ENCODE data around the gene SALL2.

Gene SALL2

DNA sequence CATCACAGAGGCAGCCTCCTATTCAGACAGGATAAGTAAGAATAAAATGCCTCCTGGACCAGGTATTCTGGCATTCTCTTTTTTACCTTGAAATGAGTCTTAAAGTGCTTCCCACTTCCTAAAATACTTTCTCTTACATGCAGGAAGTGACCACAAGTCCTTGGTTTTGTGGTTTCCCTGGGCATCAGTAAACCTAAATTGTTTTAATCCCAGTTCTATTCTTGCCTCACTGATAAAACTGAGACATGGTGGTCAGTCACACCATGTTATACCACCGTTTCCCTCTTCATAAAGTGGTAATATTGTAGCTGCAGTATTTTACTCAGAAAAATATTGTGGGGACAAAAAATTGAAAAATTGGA, 1.2 kb upstream of the SALL2 start:
- DNase-seq (ENCODE audit: low read depth in 2 of 2), result no peak

DNA sequence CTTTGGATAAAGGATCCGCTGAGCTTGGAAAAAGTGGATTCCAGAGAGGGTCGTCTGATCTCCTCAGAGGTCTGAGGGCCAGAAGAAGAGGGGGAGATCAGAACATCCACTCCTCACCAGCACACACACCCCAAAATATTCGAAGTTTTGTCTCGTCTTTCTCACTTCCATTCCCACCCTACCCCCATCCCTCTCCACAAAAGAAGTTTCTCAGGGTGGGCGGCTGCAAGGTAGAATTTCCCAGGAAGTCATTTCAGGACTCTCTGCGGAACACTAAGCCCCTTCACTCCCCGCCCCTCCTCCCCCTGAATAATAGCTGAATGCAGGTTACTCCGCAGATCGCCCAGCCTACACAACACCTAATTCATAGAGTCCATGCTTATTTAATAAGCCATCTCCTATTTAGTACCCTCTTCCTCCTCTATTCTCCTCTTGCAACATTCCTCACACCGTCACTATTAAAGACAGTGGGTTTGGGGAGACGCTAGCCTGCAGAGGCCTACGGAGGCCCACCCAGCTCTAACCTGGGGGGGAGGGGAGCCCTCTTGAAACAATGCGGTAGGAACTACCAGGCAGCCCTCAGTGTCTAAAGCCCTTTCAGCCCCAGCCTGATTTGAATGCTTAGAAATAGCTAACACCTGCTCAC, 649 bp upstream of the SALL2 start:
- DNase-seq (ENCODE audit: low read depth in 2 of 2), result no peak

DNA sequence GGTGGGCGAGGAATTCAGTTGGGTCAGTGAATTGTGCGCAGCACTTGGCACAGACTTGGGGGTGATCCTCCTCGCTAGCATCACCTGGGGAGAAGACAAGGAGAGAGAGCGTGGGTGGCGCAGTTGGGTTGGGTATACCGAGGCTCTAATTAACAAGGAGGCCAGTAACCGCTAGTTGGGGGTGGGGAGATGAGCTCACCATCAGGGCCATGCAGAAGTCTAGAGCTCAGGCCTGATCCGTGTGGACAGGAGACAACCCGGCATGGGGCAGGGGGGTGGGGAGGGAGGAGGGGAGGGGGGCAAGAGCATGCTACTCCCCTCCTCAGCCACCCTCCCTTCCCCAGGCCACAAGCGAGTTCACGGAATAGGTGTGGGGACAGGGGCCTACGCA, 580 bp downstream of the SALL2 start:
- no peak for DNase-seq (ENCODE audit: low read depth in 2 of 2)

DNA sequence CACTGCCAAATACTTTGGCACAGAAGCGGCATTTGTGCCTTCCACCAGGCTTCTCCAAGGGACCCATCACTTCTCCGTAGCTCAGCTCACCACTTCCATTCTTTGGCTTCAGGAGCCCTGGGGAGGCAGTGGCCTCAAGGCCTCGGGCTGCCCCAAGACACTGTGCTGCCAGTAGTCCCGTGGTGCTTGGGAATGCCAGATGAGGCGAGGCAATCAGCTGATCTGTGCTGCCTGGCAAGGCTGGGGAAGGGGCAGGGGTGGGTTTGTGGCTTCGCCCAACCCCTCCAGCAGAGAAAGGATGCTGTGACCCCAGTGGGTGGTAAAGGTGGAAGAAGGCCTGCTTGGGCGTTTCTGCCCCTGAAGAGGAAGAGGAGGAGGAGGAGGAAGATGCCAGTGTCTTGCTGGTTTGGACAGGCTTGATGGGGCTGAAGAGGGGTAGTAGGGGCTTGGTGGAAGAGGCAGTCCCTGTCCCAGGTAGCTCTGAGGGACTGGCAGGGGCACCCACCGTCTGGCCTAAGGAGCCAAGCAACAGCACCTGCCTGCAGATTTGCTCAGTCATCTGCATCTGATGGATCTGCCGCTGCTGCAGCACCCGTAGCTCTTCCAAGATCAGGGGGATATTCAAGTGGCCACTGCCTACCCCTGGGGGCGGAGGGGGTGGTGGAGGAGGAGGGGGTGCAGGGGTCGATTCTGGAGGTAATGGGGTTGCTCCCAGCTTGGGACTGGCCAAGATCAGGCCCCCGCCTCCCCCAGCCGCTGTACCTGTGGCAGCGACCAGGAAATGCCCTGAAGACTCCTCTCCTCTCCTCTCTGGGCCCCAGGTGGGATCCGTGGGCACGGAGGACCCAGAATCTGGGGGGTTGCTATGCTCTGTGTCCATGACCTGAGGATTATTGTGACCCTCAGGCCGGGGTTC, 1.3 kb downstream of the SALL2 start:
- DNase-seq (ENCODE audit: low read depth in 2 of 2), result no peak

DNA sequence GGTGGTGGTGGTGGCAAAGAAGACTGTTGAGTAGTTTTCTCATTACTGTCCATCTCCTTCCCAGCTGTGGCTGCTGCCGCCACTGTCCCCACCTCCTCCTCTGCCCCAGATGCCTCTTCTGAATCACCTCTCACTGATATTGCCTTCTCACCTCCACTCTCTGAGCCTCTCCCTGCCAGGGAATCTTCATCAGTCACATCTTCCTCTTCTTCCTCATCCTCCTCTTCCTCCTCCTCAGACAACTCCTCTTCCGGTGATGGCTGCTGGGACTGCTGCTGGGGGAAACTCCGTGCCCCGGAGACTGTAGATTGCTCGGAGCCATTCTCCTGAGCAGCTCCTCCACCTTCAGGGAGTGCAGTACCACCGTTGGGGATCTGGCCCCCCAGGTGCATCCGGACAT, 2.9 kb downstream of the SALL2 start:
- no peak for DNase-seq (ENCODE audit: low read depth in 2 of 2)

DNA sequence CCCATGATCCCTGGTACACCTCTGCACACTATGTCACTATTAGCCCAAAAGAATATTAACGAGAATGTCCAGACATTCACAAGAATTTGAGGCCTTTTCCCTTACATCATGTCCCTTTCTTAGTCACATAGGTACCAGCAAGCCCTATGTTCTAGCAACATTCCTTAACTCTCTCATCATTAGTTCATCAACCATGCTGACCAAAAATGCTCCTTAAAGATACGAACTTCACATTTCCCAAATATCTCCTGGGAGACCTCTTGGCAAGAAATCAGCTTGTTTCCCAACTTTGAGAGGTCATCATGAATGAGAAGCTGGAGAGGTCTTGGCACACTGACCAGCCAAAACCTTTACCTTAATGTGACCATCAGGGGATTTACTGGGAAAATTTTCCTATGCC, 4.6 kb downstream of the SALL2 start:
- DNase-seq (ENCODE audit: low read depth in 2 of 2), result no peak

DNA sequence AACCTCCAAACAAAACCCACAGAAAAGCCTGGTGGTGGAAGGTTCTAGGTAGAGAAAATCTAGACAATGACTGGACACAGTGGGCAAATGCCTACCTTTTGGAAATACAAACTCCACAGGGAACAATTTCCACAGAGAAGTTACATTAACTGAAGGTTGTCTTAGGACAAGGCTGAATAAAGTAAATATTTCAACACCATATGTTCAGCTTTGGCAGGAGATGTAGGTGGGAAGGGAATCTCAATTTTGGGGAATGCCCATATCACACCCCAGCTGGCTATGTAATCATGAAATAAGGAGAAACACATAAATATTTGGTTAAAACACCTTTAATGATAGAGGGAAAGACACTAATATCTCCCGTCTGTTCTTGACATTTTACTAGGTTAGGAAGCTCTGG, 5.4 kb downstream of the SALL2 start:
- DNase-seq (ENCODE audit: low read depth in 2 of 2), result no peak

DNA sequence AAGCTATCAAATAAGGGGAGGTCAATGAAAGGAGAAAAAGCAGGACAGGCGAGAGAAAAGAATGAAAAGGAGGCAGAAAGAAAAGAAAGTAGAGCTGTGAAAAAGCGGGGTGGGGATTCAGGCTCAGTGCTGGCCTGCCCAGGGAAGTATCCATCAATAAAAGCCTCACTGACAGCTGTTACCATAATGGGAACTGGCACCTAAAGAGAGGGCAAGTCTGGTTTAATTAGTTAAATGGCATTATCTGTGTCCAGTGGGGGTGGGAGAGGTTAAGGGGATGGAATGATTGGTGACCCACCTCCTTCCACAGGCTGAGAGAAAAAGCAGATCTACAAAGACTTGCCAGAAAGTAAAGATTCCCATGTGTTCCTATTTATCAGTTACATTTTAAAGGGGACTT, 7.4 kb downstream of the SALL2 start:
- DNase-seq (ENCODE audit: low read depth in 2 of 2), result no peak

DNA sequence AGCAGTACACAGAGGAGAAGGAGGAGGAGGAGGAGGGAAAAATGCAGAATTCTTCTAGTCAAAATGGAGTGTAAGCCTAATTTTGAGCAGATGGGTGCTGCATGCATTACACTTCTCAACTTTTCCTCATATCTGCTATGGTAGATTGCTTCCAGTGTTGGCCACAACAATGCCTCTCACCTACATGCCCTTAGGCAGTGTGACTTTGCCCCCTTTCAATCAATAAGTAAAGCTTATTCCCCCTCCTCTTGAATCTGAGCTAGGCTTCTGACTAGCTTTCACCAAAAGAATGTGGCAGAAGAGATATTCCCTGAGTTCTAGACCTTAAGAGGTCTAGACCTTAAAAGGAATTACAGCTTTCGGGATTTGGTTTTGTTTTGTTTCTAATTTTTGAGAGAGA, 11.8 kb downstream of the SALL2 start:
- DNase-seq (ENCODE audit: low read depth in 2 of 2), result no peak

DNA sequence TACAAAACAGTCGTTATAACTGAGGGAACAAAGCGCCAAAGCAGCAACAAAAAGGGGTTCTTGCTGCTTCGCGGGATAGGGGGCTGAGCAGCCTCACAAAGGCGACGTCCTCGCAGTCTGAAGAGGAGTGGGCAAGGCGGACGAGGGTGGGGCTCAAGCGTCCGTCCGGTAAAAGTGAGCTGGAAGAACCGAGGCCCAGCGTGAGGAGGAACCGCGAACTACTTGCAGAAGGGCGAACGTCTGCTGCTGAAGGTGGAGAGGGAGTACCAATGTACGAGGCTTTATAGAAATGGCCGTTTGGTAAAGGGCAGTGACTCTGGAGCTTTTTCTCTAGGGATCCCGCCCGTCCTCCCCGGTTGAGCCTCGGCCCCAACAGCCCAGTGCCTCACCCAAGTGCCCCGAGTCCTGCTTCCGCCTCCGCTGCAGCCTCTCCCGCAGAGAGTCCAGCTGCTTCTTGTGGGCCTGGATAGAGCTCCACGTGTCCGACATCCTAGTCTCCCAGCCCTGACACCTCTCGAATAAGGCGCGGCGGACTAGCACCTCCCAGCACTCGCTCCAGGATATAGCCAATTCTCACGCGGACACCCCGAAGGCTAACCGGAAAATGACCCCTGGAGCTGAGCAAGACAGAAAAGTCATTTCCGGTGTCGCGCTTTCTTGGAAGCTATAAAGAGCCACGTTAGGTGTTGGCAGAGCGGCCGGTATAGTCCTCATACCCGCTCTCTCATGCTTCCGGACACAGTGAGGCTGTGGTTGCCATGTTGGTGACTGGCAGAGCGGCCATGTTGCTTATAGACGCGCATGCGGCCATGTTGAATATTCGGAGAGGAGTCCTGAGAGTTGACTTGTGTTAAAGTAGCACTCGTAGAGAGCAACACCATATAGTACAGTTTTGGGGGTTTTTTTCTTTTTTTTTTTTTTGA, 15.2 kb downstream of the SALL2 start, which contains the start of gene METTL3:
TSS of gene METTL3 (minus strand) at position 606 of the 923 bp plus-strand sequence. CDS start at position 489, 117 bp downstream.
- peak; percentile 82 to 92 for DNase-seq (ENCODE audit: low read depth in 2 of 2)

DNA sequence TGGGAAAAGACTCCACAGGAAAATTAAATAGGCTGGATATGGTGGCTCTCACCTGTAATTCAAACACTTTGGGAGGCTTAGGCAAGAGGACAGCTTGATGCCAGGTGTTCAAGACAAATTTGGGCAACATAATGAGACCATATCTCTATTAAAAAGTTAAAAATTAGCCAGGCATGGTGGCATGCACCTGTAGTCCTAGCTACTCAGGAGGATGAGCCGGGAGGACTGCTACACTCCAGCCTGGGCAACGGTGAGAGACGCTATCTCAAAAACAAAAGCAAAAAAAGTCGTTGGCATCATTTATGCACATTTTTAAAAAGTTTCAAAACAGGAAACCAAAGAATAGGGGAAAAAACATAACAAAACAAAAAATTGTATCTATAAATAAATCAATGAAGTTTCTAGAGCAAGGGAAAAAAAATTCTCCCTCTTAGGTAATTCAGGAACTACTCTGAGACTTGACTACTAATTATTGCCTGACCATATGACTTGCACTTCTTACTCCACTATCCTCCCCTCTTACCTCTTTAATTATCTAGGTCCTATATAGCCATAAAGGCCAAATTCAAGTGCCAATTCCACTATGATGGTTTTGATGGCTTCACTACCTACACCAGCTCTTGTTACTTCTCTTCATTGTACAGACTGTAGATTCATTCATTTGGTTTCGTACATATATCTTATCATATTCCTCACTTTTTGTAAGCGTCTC, 16.6 kb downstream of the SALL2 start:
- no peak for DNase-seq (ENCODE audit: low read depth in 2 of 2)

DNA sequence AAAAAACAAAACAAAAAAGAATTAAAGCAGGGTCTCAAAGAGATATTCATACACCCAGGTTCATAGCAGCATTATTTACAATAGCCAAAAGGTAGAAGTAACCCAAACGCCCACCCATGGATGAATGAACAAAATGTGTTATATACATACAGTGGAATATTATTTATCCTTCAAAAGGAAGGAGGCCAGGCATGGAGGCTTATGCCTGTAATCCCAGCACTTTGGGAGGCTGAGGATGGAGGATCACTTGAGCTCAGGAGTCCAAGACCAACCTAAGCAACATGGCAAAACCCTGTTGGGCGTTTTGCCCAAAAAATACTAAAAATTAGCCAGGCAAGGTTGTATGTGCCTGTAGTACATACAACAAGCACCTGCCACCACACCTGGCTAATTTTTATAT, 19.6 kb downstream of the SALL2 start:
- no peak for DNase-seq (ENCODE audit: low read depth in 2 of 2)

DNA sequence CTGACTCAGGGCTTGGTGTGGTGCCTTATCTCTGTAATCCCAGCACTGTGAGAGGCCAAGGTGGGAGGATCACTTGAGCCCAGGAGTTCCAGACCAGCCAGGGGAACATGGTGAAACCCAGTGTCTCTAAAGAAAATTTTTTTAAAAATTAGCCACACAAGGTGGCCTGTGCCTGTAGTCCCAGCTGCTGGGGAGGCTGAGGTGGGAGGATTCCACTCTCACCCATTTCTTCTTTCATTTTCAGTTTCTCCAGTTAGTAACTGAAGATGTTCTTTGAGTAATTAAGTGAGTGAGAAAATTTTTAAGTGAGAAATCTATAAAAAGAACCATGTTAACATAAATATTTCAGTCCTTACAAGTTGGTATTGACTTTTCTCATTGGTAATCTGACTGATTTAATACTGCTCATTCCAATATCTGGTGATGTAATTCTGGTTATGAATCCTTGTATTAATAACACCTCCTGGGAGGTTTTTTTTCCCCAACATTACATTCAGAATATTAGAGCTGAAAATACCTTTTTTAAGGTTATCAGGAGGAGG, 21.1 kb downstream of the SALL2 start:
- no peak for DNase-seq (ENCODE audit: low read depth in 2 of 2)

DNA sequence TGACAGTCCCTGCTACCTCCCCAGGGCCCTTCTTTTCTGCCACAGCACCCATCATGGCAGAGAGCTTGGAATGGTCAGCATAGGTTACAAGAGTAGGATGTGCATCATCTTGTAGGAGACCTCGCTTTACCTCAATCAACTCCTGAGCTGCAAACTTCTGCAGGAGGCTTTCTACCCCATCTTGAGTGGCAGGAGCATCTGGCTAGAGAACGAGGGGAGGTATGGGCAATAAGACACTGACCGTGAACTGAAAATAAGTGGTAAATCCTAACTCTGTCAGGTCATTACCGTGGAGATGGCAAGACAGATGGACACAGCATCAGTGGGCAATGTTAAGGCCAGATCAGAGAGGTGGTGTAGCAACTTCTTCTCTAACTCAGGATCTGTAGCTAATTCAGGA, 22.8 kb downstream of the SALL2 start:
- DNase-seq (ENCODE audit: low read depth in 2 of 2), result no peak

DNA sequence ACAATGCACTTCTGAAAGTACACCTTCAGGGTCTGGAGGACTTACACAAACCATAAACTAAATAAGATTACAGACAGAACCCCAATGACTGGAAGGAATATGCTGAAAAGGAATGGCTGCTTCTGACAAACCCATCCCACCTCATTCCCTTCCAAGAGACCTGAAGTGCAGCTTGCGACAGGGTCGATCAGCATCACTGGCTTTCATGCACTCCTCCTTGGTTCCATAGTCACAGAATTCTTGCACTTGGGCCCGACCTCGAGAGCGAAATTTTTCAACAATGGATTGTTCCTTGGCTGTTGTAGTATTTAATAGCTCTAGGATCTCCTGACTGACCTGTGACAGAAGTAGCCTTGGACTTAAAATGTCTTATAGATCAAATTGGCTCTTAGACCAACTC, 24.6 kb downstream of the SALL2 start:
- no peak for DNase-seq (ENCODE audit: low read depth in 2 of 2)

DNA sequence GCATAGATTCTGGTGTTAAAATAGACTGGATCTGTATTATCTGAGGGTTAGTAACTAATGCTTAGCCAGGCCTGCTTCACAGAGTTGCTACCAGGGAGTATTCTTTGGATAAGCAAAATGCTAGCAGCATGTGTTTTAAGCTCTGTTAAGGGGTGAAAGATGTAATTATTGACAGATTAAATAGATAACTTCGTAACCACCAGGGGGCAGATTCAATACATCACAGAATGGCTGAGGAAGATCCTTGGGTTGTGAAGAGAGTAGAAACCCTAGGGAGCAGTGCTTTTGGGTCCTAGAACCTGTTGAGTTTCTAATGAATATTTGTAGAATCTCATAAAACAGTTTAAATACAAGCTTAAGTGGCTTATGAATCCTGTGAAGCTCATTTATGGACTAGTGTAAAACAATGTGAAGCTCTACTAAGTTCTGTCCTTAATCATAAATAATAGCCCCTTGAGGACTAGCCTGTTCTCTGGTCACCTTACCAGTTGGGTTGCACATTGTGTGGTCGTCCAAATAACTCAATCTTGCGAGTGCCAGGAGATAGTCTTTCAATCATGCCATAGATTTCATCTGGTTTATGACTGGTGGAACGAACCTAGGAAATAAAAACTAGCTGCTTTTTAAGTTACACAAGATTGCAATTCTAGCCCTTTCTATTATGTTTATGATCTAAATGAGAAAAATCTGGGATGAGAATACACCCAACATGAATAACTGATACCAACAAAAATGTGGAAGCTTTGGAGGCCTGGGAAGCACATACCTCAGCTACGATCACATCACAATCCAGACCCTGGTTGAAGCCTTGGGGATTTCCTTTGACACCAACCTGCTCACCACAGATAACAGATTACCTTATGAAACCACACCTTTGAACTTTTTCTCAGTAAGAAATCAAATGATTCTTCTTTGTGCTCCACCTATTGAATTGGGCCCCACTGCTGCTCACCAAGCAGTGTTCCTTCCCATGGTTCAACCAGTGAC, 27.3 kb downstream of the SALL2 start:
- DNase-seq (ENCODE audit: low read depth in 2 of 2), result no peak

DNA sequence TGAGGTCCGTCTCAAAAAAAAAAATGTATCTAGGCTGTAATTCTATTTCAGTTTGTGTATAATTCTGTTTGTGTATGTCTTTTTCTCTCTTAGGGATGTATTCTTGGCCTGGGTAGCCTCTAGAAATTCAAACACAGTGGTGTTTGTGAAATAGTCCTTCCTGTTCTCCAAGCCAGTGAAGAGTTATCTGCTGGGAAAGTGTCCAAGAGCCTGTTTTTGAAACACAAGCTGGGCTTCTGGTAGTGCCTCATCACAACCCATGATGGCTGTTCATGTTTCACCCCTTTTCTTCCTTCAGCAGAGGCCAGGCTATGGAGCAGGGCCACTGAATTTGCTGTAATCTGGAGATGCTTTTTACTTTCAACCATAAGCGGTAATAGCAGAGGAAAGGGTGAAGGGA, 29.7 kb downstream of the SALL2 start:
- DNase-seq (ENCODE audit: low read depth in 2 of 2), result no peak

DNA sequence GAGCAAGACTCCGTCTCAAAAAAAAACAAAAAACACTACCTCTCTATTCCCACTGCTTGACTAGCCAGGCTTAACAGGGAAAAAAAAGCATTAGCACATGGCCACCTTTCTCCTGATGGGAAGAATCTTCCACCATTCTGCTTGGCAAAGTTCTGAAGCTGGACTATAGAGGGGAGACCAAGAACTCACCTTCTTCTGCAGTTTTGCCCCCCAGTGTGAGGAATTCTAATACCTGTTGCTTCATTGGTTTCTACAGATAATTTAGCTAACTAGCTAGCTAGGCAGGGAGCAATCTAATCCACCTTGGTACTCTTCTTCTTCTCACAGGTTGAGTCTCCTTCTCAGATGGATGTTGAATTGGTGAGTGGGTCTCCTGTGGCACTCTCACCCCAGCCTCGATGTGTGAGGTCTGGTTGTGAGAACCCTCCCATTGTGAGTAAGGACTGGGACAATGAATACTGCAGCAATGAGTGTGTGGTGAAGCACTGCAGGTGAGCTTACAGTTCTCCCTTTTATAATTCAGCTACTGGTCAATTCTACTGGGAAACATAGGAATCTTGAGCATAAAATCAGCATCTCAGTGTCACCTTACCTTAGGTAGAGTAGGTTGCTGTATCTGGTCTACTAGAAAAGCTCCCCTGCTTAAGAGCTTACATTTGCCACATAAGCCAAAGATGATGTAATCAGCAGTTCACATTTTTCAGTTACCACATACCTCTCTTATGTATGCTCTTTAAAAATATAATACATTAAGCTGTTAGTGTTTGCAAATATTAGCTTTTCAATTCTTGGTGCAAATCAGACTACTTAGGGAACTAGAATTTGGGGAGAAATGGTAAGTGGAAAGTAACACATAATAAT, 31.0 kb downstream of the SALL2 start:
- DNase-seq (ENCODE audit: low read depth in 2 of 2), result no peak

DNA sequence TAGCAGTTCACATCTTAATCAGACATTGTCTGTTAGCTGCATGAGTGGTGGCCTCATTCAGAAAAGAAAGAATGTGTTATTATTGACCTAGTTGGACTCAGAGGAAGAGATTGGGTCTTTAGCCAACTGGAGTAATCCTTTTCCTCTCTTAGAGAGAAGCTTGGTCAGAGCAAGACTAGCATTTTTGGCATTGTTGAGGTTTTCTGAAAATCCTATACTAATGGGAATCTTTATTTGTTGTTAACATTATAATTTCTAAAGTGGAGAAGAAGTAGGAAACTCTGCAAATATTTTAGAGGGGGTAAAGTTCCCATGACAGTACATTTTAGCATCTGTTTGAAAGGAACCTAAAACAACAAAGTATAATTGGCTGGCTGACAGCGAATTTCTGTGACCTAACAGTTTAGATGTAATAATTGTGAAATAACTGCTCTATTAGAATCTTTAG, 39.5 kb downstream of the SALL2 start:
- no peak for DNase-seq (ENCODE audit: low read depth in 2 of 2)
